ENCODE data around the gene MRPL40.
"Not testable (repeated sequence)": the region's sequence is repeated elsewhere in the genome, so short reads cannot be mapped to it uniquely, and the experiment has no call there.

The MRPL40 gene

DNA sequence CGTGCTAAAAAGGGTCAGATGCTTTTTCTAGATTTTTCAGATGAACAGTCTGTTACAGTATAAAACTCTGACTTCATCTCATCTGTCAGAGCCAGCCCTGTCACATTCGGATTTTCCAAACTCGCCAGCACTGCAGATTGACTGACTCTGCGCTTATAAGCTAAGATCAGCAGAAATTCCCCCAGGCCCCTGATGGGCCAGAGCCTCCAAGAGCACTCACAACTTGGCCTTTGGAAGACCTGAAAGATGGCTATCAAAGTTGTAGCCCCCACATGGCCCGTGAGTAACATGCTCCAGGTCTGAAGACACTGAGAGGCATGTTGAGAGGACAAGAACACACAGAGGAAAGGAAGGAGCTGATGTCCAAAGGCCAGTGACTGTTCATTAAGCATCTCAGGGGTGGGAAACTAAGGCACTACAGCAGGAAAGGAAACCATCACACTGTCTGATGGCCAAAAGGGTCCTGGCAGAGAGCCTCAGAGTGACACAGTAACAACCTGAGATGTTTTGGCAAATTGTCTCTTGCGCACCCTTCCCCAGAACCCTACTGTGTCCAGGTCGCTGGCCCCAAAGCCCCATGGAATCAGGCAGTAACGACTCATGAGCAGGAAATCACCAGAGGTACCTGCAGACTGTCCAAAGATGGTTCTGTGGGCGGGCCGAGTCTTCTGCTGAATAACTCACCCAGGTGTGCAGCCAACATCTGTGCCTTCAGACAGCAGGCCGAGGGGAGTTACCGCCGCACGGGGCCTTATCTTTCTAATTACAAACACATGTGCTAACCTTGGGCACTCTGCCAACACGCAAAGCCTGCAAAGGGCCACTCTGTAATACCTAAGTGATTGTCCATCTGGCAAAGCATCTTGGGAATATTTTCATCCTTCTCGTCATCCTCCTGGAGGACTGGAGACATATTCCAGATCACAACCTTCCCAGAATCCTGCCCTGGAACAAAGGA is 24.4 kb upstream of the MRPL40 start:
- DNase-seq, result no peak

DNA sequence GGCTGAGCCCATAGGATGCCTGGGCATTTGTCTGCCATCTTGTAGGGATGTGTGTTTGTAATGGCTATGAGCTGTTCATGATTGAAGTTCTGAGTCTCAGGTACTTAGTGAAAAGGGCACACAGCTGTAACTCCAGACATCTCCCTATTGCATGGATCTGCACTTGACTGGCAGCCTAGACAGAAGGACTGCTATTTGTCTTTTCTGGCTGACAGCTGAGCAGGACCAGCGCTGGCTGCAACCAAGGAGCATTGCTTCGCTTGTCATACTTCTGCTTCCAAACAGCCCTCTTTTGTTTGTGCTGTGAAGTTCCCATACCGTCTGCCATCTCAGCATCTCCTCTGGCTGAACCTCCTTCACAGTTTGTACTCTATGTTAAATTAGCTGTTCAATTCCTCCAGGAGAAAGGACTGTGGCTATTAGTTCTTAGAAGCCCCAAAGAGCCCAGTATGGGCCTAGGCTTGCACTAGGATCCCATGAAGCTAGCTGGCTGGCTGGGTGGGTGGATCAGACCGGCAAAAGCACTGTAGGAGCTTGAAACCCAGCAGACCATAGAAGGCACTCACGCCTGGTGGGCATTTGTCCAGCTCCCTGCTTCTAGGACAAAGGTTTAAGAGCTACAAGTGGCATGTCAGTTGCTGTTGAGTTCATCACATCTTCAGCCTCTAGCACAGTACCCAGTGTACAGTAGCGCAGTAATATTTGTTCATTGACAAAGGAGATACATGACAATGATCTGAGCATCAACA is 21.2 kb upstream of the MRPL40 start:
- no peak for DNase-seq

DNA sequence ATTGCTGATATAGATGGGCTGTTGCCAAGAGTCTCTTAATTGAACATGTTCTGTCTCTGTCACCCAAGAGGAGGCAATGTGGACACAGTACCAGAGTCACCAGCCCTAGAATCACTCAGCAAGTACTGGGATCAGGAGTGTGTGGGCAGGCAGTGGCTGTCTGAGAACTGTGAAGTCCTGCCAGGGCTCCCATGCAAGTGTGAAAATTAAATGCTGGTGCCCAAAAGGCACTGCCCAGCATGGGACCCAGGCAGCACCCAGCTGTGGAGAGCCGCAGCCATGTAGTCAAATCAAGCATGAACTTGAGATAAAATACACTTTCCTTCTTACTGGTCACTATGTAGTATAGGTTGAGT is 20.7 kb upstream of the MRPL40 start:
- DNase-seq, result no peak

- DNase-seq, result no peak
These were observed 19.9 kb upstream of the MRPL40 start for GRCh38 chr22:19412478-19412877.

DNA sequence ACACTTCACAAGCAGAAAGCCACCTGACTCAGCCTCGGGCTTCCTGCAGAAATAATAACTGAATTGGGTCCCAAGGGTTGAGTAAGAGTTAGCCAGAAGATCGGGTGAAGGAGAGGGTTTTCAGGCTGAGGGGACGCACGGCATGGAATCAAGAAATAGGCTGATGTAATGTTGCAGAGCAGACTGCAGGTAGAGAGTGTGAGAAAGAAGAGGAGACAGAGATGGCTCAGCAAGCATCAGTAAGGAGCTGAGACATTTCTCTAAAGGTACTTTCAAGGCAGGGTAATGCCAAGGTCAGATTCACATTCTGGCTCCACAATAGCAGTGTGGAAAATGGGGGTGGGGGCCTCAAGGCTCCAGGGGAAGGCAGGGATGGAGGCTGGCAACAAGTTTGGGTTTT is 19.4 kb upstream of the MRPL40 start:
- no peak for DNase-seq

- DNase-seq, result no peak
These were observed 13.3 kb upstream of the MRPL40 start for GRCh38 chr22:19419086-19419463.

GRCh38 chr22:19419464-19420178 is 12.7 kb upstream of the MRPL40 start:
- DNase-seq, result no peak

GRCh38 chr22:19420321-19420720 is 12.0 kb upstream of the MRPL40 start:
- no peak for DNase-seq

GRCh38 chr22:19422440-19423301 is 9.7 kb upstream of the MRPL40 start:
- no peak for DNase-seq

- no peak for DNase-seq
These were observed 8.2 kb upstream of the MRPL40 start for GRCh38 chr22:19424186-19424500.

GRCh38 chr22:19429950-19430889 is 2.1 kb upstream of the MRPL40 start:
- DNase-seq, result no peak

- no peak for DNase-seq
These were observed 1.3 kb upstream of the MRPL40 start for GRCh38 chr22:19430890-19431541.

DNA sequence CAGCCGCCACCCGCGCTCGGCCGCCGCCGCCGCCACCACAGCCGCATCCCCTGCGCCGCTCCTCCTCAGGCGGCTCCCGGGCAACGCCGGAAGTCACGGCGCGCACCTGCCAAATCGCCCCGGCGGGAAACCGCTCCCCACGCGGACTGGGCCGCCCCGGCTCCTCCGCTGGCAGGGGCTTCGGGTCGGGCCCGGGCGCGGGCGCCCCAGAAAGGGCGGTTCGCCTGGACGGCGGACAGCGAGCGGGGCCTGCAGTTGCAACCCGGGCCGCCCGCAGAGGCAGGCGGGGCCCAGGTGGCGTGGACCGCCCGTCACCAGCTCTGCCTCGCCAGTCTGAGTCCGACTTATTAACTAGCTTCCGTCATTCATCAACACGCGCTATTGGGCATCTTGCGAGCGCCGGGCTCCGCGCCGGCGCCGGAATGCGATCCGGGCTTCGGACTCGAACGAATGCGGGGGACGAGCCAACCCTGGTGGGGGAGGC is 654 bp upstream of the MRPL40 start, which contains the start of gene HIRA:
Gene HIRA (minus strand): TSS at position 85 of the 484 bp plus-strand sequence. CDS start 257 bp downstream, outside the sequence.
- DNase-seq, result peak; percentile 47

- no peak for DNase-seq
These were observed 2.1 kb downstream of the MRPL40 start for GRCh38 chr22:19434401-19434800.

GRCh38 chr22:19434829-19435580 is 2.7 kb downstream of the MRPL40 start:
- DNase-seq, result no peak

- DNase-seq, result not testable (repeated sequence)
These were observed 4.3 kb downstream of the MRPL40 start for GRCh38 chr22:19436444-19437161.

- DNase-seq, result no peak
These were observed 6.0 kb downstream of the MRPL40 start for GRCh38 chr22:19438298-19438697.

- DNase-seq, result no peak
These were observed 8.3 kb downstream of the MRPL40 start for GRCh38 chr22:19440411-19441195.
